OCI-LY1 (cell line): Measurements from ENCODE around the gene IFITM10.

Experiments used
- H2AFZ ChIP-seq: fragments of 200-600 bp; sonication (generic), shearing (Covaris generic); 2 replicates; pipeline ENCODE4 v1.6.0; 2014; ENCODE audit warnings: antibody characterized with exemption, mild to moderate bottlenecking, low read length
- H3F3A ChIP-seq: fragments of 200-600 bp; sonication (generic), shearing (Covaris generic); 2 replicates; pipeline ENCODE4 v1.6.0; 2014; ENCODE audit warnings: mild to moderate bottlenecking, antibody characterized with exemption, low read length, moderate library complexity; ENCODE audit not compliant: insufficient read depth
- H3K27ac ChIP-seq: fragments of 200-600 bp; sonication (generic); 2 replicates; pipeline ENCODE4 v1.5.1; 2014; ENCODE audit warnings: low read length, mixed run types, mild to moderate bottlenecking, low read depth; ENCODE audit not compliant: poor library complexity, severe bottlenecking
- H3K27me3 ChIP-seq: fragments of 200-600 bp; sonication (generic); 2 replicates; pipeline ENCODE4 v1.6.0; 2014; ENCODE audit warnings: antibody characterized with exemption, mild to moderate bottlenecking, low read length, moderate library complexity; ENCODE audit not compliant: insufficient read depth
- H3K36me3 ChIP-seq: fragments of 200-600 bp; sonication (generic); 2 replicates; pipeline ENCODE4 v1.6.1; 2014; ENCODE audit warnings: mild to moderate bottlenecking, antibody characterized with exemption, low read length, moderate library complexity, mixed read lengths; ENCODE audit not compliant: insufficient read depth
- H3K4me1 ChIP-seq: fragments of 200-600 bp; sonication (generic); 2 replicates; pipeline ENCODE4 v1.5.1; 2014; ENCODE audit warnings: mild to moderate bottlenecking, low read length, moderate library complexity; ENCODE audit not compliant: insufficient read depth, severe bottlenecking
- H3K4me2 ChIP-seq: fragments of 200-600 bp; sonication (generic), shearing (Covaris generic); 2 replicates; pipeline ENCODE4 v1.6.1; 2014; ENCODE audit warnings: low read length
- H3K4me3 ChIP-seq: fragments of 200-600 bp; sonication (generic); 2 replicates; pipeline ENCODE4 v1.5.1; 2014; ENCODE audit warnings: low read length, low read depth, mild to moderate bottlenecking, mixed read lengths; ENCODE audit not compliant: poor library complexity, severe bottlenecking
- H3K79me2 ChIP-seq: fragments of 200-600 bp; shearing (Covaris generic); 2 replicates; pipeline ENCODE4 v1.6.1; 2016; ENCODE audit warnings: mixed run types, low read length, mixed read lengths; ENCODE audit not compliant: insufficient read depth
- H3K9ac ChIP-seq: fragments of 200-600 bp; sonication (generic), shearing (Covaris generic); 2 replicates; pipeline ENCODE4 v1.6.1; 2014; ENCODE audit warnings: mild to moderate bottlenecking, low read length, mixed read lengths
- H3K9me2 ChIP-seq: fragments of 200-600 bp; sonication (generic), shearing (Covaris generic); 2 replicates; pipeline ENCODE4 v1.6.1; 2014; ENCODE audit warnings: low read depth, mild to moderate bottlenecking, low read length, mixed read lengths
- H3K9me3 ChIP-seq: fragments of 200-600 bp; shearing (Covaris generic); 2 replicates; pipeline ENCODE4 v1.6.1; 2014; ENCODE audit warnings: low read length, mixed read lengths
- H4K20me1 ChIP-seq: fragments of 200-600 bp; sonication (generic), shearing (Covaris generic); 2 replicates; pipeline ENCODE4 v1.6.0; 2016; ENCODE audit warnings: mild to moderate bottlenecking, low read length; ENCODE audit not compliant: insufficient read depth
- EZH2 ChIP-seq: fragments of 200-600 bp; sonication (generic), shearing (Covaris generic); IDR thresholded peaks from 2 replicates; pipeline ENCODE4 v1.8.0; 2017; ENCODE audit warnings: borderline replicate concordance, mixed run types, mild to moderate bottlenecking, antibody characterized with exemption, low read length, moderate library complexity, mixed read lengths
- TF ChIP-seq, protein P1 (sequence below): fragments of 200-600 bp; sonication (generic), shearing (Covaris generic); IDR thresholded peaks from 2 replicates; pipeline ENCODE4 v1.5.1; 2017; ENCODE audit warnings: mild to moderate bottlenecking, antibody characterized with exemption, low read length, moderate library complexity, mixed read lengths

IFITM10 gene

GRCh38 chr11:1728301-1728700 is 22.1 kb downstream of the IFITM10 start:
- Histone ChIP-seq H3K79me2 (no peaks in the 10 kb centered on the region), H3K36me3 (no peaks in the 10 kb centered on the region), H3K4me1 (no peaks in the 10 kb centered on the region), H3K27me3 (no peaks in the 10 kb centered on the region; the same call in none of the 2 replicates), H3K4me3 (no peak overlapping the region), H3K9me2 (no peaks in the 10 kb centered on the region), H4K20me1 (no peaks in the 10 kb centered on the region), H3K4me2 (no peak overlapping the region), H3K9ac (no peak overlapping the region), H2AFZ (no peak overlapping the region), H3K27ac (no peak overlapping the region), H3K9me3 (no peaks in the 10 kb centered on the region), H3F3A (no peaks in the 10 kb centered on the region)
- TF ChIP-seq, protein P1, sequence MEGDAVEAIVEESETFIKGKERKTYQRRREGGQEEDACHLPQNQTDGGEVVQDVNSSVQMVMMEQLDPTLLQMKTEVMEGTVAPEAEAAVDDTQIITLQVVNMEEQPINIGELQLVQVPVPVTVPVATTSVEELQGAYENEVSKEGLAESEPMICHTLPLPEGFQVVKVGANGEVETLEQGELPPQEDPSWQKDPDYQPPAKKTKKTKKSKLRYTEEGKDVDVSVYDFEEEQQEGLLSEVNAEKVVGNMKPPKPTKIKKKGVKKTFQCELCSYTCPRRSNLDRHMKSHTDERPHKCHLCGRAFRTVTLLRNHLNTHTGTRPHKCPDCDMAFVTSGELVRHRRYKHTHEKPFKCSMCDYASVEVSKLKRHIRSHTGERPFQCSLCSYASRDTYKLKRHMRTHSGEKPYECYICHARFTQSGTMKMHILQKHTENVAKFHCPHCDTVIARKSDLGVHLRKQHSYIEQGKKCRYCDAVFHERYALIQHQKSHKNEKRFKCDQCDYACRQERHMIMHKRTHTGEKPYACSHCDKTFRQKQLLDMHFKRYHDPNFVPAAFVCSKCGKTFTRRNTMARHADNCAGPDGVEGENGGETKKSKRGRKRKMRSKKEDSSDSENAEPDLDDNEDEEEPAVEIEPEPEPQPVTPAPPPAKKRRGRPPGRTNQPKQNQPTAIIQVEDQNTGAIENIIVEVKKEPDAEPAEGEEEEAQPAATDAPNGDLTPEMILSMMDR = no peak
- no peak for TF ChIP-seq EZH2

DNA sequence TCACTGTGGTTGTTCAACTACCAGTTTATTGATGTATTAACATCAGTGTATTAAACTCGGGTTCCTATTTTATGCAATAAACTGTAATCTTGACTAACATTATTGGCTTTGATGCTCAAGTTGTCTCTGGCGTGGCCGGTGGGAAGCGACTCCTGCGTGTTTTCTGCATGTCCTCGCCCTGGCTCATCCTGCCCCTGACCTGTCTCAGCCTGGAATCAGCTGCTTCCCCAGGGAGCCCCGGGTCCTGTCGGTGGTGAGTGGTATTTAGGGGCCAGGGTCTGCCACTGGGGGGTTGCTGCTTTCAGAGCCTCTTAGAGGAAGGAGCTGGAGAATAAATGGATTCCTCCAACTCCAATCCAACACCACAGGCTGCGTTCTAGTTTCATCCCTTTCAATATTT is 22.5 kb downstream of the IFITM10 start:
- Histone ChIP-seq H4K20me1 (no peaks in the 10 kb centered on the region), H3K27me3 (no peaks in the 10 kb centered on the region; the same call in none of the 2 replicates), H3K9ac (no peak overlapping the region), H3K4me3 (no peak overlapping the region), H3K4me2 (no peak overlapping the region), H3F3A (no peaks in the 10 kb centered on the region), H2AFZ (no peak overlapping the region), H3K9me3 (no peaks in the 10 kb centered on the region), H3K36me3 (no peaks in the 10 kb centered on the region), H3K4me1 (no peaks in the 10 kb centered on the region), H3K9me2 (no peaks in the 10 kb centered on the region), H3K79me2 (no peaks in the 10 kb centered on the region), H3K27ac (no peak overlapping the region)
- no peak for TF ChIP-seq EZH2

DNA sequence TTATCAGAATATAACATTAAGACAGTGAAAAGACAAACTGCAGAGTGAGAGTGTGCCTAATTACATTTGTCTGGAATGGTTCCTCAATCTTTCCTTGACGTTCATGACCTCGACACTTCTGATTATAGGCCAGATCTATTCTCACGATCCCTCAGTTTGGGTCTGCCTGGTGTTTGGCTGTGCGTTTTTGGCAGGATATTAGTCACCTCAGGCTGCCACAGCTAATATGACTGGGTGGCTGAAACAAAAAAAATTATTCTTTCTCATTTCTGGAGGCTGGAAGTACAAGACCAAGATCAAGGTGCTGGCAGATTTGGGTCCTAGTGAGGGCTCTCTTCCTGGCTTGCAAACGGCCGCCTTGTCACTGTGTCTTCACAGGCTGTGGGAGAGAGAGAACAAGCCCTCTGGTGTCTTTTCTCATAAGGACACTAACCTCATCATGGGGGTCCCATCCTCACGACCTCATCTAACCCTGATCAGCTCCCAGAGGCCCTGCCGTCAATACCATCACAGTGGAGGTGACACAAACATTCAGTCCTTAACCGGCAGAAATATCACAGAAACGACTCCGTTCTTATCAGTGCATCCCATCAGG is 23.2 kb downstream of the IFITM10 start:
- no peaks in the 10 kb centered on the region; the same call in none of the 2 replicates for H3K27me3 ChIP-seq
- H3K9me3 ChIP-seq = no peaks in the 10 kb centered on the region
- no peaks in the 10 kb centered on the region for H3K9me2 ChIP-seq
- no peaks in the 10 kb centered on the region for H3F3A ChIP-seq
- no peaks in the 10 kb centered on the region for H3K36me3 ChIP-seq
- no peaks in the 10 kb centered on the region for H3K79me2 ChIP-seq
- TF ChIP-seq EZH2 = no peak
- TF ChIP-seq, protein P1 = no peak
- H3K9ac ChIP-seq = no peak overlapping the region
- no peak overlapping the region for H3K4me2 ChIP-seq
- H3K4me3 ChIP-seq = no peak overlapping the region
- H3K27ac ChIP-seq = no peak overlapping the region
- H2AFZ ChIP-seq = no peak overlapping the region
- H4K20me1 ChIP-seq = no peaks in the 10 kb centered on the region
- H3K4me1 ChIP-seq = no peaks in the 10 kb centered on the region

DNA sequence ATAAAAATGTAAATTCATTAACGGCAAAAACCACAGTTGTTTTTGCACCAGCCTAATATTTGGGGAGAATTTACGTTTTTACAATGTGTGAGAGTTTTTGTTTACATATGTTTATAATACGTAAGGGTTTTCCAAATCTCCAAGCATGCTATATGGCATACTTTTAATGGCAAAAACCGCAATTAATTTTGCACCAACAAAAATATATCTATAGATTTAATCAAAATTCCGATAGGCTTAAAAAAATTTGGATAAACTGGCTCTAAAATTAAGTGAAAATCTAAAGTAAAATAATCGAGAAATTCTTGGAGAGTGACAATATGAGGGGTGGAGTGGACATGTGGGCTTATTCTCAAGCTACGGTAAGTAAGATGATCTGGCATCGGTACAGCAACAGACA is 30.6 kb downstream of the IFITM10 start:
- H3K9ac ChIP-seq = no peak overlapping the region
- no peaks in the 10 kb centered on the region for H3K79me2 ChIP-seq
- no peaks in the 10 kb centered on the region for H3F3A ChIP-seq
- no peaks in the 10 kb centered on the region for H3K9me2 ChIP-seq
- no peak overlapping the region for H3K4me3 ChIP-seq
- H3K27ac ChIP-seq = no peak overlapping the region
- H3K27me3 ChIP-seq = no peaks in the 10 kb centered on the region
- no peak overlapping the region for H3K4me2 ChIP-seq
- H3K4me1 ChIP-seq = no peaks in the 10 kb centered on the region
- no peak overlapping the region for H2AFZ ChIP-seq
- H3K9me3 ChIP-seq = no peaks in the 10 kb centered on the region
- TF ChIP-seq EZH2 = no peak
- TF ChIP-seq, protein P1 = no peak
- H4K20me1 ChIP-seq = no peaks in the 10 kb centered on the region
- H3K36me3 ChIP-seq = no peaks in the 10 kb centered on the region
